NB4 (cell line): Measurements from ENCODE around the gene CES4A.

Source experiments
- DNase-seq: peaks from one replicate; pipeline ENCODE4 v3.0.0; 2010; ENCODE audit warnings: low read depth
- H3K4me3 ChIP-seq: one replicate; pipeline ENCODE4 v1.5.1; 2011; ENCODE audit warnings: mild to moderate bottlenecking, low read depth, low read length, moderate library complexity
- MYC ChIP-seq: IDR thresholded peaks from 2 replicates; pipeline ENCODE4 v1.6.1; 2011; ENCODE audit warnings: low read depth, low read length
- POLR2A ChIP-seq: IDR thresholded peaks from 2 replicates; pipeline ENCODE4 v1.6.1; 2011; ENCODE audit warnings: mild to moderate bottlenecking; ENCODE audit not compliant: insufficient read length; ENCODE audit errors: extremely low read depth
- TF ChIP-seq, protein P1 (sequence below): IDR thresholded peaks from 2 replicates; pipeline ENCODE4 v1.6.1; 2011; ENCODE audit warnings: low read depth, low read length
- TF ChIP-seq, protein P2 (sequence below): IDR thresholded peaks from one replicate; pipeline ENCODE4 v1.5.1; 2012; ENCODE audit warnings: low read depth, low read length

CES4A gene

DNA sequence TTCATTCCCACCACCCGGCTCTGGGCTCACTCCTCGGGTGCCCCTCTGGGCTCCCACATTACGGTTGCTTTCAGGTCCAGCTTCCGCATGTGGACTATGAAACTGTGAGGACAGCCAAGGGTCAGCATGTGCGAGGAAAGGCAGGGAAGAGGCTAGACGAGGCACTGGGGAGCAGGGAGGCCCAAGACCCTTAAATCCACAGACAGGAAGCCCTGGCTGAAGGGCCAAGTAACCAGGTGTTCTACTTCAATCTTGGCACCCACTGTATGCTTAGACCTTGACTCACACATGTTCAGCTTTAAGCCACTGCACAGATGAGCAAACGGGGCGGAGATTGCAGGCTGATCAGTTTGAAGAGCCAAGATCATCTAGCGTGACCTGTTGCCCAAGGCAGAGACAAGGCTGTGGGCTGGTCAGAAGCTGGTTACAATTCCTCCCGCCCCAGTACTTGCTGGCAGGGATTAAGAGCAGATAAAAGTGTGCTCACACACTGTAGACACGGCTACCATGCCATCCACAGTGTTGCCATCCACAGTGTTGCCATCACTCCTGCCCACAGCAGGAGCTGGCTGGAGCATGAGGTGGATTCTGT, at the start of gene CES4A:
Gene CES4A, plus strand, starts transcription at position 393 of the 592 bp plus-strand sequence. Its CDS starts 184 bp downstream, at position 577.
- H3K4me3 ChIP-seq: no peak within 1 kb of the TSS
- DNase-seq: no peak
- TF ChIP-seq POLR2A (no peak), MYC (no peak)
- TF ChIP-seq, protein P1, sequence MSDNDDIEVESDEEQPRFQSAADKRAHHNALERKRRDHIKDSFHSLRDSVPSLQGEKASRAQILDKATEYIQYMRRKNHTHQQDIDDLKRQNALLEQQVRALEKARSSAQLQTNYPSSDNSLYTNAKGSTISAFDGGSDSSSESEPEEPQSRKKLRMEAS: no peak
- TF ChIP-seq, protein P2, sequence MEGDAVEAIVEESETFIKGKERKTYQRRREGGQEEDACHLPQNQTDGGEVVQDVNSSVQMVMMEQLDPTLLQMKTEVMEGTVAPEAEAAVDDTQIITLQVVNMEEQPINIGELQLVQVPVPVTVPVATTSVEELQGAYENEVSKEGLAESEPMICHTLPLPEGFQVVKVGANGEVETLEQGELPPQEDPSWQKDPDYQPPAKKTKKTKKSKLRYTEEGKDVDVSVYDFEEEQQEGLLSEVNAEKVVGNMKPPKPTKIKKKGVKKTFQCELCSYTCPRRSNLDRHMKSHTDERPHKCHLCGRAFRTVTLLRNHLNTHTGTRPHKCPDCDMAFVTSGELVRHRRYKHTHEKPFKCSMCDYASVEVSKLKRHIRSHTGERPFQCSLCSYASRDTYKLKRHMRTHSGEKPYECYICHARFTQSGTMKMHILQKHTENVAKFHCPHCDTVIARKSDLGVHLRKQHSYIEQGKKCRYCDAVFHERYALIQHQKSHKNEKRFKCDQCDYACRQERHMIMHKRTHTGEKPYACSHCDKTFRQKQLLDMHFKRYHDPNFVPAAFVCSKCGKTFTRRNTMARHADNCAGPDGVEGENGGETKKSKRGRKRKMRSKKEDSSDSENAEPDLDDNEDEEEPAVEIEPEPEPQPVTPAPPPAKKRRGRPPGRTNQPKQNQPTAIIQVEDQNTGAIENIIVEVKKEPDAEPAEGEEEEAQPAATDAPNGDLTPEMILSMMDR: no peak

DNA sequence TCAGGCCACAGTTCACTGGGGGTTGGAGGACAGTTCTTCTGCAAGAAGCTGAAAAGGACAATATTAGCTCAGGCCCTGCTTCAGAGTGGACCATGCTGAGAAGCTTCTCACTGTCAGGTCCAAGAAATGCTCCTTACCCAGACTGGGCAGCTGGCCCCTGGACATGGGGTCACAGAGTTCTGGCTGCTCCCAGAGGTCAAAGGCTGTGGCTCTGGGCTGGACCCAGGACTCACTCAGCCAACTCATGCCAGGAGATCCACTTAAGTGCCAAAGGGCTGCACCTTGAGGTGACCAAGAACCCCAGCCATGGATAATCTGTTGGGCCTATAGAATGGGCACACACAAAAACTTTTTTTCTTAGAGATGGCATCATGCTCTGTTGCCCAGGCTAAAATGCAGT, 49.0 kb upstream of the CES4A start:
- DNase-seq: no peak
- TF ChIP-seq, protein P1: no peak
- TF ChIP-seq, protein P2: no peak
- TF ChIP-seq MYC (no peak), POLR2A (no peak)
- H3K4me3 ChIP-seq: no peak overlapping the region

DNA sequence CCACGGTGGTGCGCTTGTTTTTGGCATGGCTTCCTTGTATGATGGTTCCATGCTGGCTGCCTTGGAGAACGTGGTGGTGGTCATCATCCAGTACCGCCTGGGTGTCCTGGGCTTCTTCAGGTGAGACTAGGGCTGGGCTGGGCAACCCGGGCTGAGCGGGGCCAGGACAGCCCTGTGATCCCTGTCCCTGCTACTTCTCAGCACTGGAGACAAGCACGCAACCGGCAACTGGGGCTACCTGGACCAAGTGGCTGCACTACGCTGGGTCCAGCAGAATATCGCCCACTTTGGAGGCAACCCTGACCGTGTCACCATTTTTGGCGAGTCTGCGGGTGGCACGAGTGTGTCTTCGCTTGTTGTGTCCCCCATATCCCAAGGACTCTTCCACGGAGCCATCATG, 48.2 kb upstream of the CES4A start:
- DNase-seq: no peak
- TF ChIP-seq, protein P2: no peak
- TF ChIP-seq MYC (no peak), POLR2A (no peak)
- TF ChIP-seq, protein P1: no peak
- no peak overlapping the region for H3K4me3 ChIP-seq

DNA sequence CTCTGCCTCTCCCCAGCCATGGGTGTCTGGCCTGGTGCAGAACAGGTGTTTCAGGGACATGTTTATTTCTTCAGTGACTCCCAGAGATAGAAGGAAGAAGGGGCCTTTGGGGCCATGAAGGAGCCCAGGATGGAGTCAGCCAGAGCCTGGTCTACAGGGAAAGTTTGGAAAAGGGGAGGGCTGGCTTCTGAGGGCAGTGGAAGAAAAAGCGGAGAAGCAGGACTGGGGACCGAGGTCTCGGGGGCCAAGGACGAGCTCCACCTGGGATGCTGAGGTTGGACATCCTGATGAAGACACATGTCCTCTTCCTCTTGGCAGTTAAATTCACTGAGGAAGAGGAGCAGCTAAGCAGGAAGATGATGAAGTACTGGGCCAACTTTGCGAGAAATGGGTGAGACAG, 45.4 kb upstream of the CES4A start:
- no peak for DNase-seq
- TF ChIP-seq MYC: no peak
- TF ChIP-seq, protein P1: no peak
- no peak for TF ChIP-seq POLR2A
- TF ChIP-seq, protein P2: no peak
- H3K4me3 ChIP-seq: no peak overlapping the region

DNA sequence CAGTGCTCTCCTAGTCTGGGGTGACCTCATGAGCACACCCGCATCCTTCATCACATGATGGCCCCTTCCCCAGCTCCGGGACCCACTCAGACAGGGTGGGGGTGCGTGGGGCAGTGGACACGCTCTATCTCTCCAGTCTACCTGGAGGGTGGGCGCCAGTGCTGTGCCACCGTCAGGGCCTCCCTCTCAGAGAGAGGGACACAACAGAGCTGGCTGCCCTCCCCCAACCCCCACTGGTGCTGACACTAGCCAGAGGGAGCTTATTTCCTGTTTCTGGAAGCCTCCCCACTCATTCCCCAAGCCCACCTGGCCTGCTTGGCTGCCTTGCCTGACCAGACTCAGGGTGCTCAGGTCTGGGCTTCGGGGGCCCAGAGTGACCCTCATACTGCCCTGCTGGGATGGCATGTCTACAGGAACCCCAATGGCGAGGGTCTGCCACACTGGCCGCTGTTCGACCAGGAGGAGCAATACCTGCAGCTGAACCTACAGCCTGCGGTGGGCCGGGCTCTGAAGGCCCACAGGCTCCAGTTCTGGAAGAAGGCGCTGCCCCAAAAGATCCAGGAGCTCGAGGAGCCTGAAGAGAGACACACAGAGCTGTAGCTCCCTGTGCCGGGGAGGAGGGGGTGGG, 44.8 kb upstream of the CES4A start:
- DNase-seq: no peak
- H3K4me3 ChIP-seq: no peak overlapping the region
- TF ChIP-seq, protein P2: no peak
- TF ChIP-seq POLR2A: no peak
- TF ChIP-seq MYC: no peak
- TF ChIP-seq, protein P1: no peak
